ENCODE measurements around the gene GAL3ST1.

The GAL3ST1 gene

DNA sequence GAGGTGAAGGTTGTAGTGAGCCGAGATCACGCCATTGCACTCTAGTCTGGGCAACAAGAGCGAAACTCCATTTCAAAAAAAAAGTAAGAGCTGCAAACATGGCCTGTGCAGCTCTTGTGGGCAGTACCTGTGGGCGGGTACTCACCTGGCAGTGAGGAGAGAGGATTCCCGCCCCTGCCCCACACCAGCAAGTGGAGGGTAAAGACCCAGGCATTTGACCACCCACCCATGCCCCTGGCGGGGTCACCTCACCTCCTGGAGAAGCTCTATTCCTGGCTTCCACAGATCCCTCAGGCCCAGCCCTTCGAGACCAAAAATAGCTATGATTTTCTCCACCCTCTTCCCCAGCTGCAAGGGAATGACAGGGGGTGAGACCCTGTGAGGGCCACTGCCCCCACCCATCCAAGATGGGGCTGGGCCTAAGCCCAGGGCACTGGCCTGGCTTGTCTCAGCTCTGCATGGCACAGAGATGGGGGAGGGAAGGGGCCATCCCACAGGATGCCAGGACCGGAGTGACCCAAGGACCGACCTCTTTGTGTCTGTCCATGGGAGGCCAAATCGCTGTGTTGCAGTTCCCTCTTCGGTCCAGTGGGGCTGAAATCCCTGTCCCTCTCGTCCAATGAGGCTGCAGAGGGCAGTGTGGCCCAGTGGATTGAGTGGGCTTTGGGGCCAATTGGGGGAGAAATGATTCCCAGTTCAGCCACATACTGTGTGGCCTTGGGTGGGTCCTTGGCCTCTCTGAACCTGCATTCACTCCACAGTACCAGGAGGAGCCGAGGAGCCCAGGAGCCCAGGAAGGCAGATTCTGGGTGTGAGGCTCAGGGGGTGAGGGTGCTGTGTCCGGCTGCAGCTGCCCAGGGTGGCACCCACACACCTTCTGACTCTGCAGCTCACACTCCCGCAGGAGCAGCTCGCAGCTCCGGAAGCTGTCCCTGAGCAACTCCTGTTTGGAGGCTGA is 42.5 kb downstream of the GAL3ST1 start:
- no peak for DNase-seq

DNA sequence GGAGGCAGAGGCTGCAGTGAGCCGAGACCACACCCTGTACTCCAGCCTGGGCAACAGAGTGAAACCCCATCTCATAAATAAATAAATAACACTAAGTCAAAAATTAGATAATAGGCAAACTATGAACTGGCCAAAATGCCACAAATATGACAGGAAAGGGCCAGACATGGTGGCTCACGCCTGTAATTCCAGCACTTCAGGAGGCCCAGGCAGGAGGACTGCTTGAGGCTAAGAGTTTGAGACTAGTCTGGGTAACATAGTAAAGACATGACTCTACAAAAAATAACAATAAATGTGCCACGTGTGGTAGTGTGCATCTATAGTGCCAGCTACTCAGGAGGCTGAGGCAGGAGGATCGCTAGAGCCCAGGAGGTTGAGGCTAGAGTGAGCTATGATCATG is 47.8 kb downstream of the GAL3ST1 start:
- no peak for DNase-seq

DNA sequence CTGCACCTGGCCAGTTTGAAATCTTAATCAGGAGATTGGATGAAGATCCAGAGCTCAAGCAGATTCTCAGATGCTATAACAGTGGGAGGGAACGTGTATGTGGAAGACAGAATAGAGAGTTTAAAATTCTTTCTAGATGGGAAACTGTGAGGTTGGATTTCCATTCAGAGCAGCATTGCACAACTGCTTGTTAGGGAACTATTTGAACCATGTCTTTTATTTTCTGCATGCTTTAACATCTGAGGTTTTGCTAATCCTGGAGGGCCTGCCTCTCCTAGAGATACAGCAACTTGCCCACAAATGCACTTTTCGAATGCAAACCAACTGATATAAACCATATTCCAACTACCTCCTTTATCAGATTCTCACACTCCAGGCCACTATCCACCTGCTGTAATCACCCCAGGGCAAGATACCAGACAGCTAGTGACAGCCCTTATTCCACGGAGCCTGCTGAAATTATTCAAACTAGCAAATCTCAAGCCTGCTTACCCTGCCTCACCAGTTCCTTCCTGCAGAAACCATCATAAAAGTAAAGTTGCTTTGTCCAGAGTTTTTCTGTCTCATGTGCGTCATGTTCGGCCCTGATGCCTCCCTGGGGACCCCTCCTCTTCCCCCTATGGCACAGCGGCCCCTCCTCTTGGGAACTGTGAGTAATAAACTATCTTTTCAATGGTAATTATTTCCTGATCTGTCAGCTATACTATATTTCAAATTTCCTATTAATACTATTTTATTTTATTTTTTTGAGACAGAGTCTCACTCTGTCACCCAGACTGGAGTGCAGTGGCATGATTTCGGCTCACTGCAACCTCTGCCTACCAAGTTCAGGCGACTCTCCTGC is 50.6 kb downstream of the GAL3ST1 start:
- no peak for DNase-seq

DNA sequence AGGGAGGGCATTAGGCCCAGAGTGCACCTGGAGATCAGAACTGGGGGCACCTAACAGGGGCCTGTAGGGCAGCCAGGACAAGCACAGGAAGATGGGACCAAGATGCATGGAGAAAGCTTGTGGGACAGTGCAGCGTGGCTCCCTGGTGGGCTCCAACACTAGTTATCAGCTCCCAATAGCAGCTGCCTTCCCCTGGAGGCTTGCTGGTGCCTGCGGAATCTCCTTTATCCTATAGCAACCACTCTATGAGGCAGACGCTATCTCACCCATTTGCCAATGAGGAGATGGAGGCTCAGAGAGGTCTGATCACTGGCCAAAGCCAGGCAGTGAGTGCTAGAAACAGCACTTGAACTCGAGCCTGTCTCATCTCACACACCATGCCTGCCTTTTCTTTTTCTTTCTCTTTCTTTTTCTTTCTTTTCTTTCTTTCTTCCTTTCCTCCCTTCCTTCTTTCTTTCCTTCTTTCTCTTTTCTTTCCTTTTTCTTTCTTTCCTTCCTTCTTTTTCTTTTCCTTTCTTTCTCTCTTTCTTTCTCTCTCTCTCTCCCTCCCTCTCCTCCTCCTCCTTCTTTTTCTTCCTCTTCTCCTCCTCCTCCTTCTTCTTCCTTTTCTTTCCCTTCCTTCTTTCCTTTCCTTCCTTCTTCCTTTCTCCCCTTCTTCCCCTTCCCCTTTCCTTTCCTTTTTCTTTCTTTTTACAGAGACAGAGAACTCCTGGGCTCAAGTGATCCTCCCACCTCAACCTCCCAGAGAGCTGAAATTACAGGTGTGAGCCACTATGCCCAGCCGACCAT is 52.9 kb downstream of the GAL3ST1 start:
- DNase-seq = no peak

DNA sequence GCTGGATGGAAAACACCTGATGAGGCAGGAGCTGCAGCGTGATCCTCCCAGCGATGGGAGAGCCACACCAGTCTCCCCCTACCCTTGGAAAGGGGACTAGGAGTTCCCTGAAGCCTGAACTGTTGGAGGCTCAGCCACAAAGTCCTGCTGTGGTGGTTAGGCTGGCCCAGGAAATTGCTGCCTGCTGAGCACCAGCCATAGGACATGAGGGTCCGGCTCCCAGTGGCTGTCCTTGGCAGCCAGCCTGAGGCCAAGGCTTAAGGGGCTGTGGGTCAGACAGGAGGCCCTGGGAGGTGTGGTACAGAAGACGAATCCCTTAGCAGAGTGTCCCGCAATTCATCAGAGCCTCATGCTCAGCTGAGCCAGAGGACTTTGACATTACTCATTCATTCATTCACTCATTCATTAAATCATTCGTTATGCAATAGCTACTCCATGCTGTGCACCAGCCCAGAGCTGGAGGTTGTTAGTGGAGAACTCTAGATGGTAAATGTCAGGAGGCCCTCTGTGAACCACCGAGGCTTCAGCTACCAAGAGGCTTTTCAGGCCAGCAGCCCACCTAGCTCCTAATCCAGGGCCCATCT is 54.5 kb downstream of the GAL3ST1 start:
- no peak for DNase-seq

DNA sequence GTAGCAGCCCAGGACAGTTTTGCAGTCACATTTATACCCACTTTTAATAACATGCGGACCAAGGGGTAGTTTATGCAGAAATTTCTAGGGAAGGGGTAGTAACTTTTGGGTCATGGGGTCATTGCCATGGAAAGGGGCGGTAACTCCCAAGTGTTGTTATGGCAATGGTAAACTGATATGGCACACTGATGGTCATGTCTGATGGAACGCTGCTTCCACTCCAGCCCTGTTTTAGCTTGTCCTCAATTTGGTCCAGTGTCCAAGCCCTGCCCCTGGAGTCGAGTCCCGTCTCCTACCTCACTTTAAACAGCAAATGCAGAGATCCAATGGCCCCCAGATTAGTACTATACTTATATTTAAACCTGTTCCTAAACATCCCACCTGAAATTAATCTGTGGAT is 57.7 kb downstream of the GAL3ST1 start:
- no peak for DNase-seq

DNA sequence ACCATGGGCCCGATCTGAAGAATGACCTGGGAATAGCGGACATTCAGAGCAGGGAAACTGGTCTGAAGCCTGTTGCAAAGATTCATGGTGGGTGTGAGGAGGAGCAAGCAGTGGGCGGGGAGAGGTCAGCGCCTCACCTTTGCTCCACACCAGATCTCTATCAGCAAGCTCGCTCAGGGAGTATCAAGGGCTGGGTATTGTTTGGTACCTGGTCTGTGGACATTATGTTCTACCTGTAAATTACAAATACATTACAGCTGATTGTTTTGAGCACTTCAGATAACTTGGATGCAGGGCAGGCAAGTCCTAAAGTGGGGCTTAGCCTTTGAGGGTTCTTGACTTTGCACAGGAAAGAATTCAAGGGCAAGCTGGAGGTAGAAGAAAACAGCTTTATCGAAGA is 58.2 kb downstream of the GAL3ST1 start:
- no peak for DNase-seq

DNA sequence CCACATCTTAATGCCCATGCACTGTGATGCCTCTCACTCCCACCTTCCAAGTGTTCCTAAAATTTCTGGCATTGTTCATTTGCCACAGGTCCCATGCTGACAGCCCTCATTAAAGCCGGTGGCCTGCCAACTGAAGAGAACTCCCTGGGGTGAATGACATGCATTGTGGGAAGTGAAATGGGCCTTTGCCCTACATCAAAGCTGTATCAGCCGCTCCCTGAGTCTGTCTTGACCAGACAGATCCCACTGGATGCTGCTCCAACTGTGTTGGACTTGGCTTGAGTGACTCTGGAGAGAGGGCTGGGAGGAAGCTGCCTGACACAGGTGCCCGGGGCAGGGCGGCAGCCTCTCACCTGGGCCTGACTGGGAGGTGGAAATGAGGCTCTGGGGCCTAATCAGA is 60.2 kb downstream of the GAL3ST1 start:
- DNase-seq = no peak

DNA sequence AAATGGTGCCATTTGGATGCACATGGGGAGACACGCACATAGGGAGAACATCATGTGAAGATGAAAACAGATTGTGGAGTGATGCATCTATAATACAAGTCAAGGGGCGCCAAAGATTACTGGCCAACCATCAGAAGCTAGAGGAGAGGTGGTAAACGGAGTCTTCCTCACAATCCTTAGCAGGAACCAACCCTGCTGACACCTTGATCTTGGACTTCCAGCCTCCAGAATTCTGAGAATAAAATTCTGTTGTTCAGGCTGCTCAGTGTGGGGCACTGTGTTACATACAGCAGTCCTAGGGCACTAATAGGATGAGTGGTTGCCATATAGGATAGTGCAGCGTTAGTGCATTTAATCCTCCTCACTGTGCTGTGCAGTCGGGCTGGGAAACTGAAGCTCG is 61.0 kb downstream of the GAL3ST1 start:
- no peak for DNase-seq

DNA sequence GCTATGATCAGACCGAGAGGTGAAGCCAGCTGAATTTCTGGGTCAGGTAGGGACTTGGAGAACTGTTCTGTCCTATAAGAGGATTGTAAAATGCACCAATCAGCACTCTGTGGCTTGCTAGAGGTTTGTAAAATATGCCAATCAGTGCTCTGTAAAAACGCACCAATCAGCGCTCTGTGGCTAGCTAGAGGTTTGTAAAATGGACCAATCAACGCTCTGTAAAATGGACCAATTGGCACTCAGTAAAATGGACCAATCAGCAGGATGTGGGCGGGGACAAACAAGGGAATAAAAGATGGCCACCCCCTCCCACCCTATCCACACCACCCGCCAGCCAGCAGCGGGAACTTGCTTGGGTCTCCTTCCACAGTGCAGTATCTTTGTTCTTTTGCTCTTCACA is 62.6 kb downstream of the GAL3ST1 start:
- no peak for DNase-seq

DNA sequence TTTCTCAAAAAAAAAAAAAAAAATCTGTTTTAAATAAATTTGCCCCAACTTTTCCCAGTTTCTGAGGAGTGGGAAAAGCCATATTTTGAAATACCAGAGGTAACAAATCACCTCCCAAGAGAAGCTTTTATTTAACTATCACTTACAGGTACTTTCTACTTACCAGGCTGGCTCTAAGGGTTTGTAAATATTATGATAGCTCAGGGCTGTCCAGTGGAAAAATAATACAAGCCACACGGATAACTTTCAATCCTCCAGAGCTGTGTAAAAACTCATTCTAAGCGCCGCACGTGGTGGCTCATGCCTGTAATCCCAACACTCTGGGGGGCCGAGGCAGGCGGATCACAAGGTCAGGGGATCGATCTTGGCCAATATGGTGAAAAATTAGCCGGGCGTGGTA is 63.4 kb downstream of the GAL3ST1 start:
- no peak for DNase-seq

DNA sequence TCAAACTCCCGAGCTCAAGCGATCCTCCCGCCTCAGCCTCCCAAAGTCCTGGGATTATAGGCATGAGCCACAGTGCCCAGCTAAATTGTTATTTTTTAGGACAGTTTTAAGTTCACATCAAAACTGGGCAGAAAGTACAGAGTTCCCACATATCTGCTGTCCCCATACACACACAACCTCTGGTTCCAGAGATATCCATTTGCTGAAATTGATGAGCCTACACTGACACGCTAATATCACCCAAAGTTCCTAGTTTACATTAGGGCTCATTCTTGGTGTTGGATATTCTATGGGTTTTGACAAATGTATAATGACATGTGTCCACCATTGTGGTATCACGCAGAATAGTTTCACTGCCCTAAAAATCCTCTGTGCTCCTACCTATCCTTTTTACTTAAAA is 66.2 kb downstream of the GAL3ST1 start:
- DNase-seq = no peak

DNA sequence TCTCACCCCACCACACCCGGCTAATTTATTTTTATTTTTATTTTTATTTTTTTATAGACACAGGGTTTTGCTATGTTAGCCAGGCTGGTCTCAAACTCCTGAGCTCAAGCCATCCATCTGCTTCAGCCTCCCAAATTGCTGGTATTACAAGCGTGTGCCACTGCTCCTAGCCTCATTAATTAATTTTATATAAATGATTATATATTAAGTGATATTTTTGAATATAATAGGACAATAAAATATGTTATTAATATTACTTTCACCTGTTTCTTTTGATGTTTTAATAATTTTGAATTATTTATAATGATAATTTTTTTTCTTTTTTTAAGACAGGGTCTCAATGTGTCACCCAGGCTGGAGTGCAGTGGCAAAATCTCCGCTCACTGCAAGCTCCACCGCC is 66.8 kb downstream of the GAL3ST1 start:
- DNase-seq = no peak

DNA sequence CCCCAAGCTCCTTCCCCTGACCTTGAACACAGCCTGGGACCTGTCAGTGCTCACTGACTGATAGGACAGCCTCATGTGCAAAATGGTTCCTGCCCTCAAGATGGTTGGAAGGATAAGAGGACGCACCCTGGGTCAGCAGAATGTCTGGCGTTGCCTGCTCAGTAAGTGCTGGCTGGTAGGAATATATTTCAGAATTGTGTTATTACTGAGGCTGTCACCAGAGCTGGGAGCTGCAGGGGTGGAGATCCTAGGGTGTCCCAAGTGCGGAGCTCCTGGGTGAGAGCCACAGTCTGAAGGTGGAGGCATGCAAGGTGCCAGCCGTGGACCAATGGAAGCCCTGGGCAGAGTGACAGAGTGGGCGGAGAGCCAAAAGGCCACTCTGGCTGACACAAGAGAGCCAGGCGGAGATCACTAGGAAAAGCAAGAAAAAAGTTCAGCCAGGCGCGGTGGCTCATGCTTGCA is 67.9 kb downstream of the GAL3ST1 start:
- no peak for DNase-seq

All from effector CD4-positive, alpha-beta T cell (primary cell).